Measurements from ENCODE around the gene CNTNAP3B.
"Not testable (repeated sequence)": the region's sequence is repeated elsewhere in the genome, so short reads cannot be mapped to it uniquely, and the experiment has no call there.

The CNTNAP3B gene

GRCh38 chr9:41977965-41978600 is 151.1 kb downstream of the CNTNAP3B start:
- not testable (repeated sequence) for DNase-seq (ENCODE audit: low read depth)

- DNase-seq (ENCODE audit: low read depth), result not testable (repeated sequence)
These were observed 154.3 kb downstream of the CNTNAP3B start for GRCh38 chr9:41974906-41975305.

- not testable (repeated sequence) for DNase-seq (ENCODE audit: low read depth)
These were observed 176.2 kb downstream of the CNTNAP3B start for GRCh38 chr9:41953007-41953406.

- peak; percentile 0 for DNase-seq (ENCODE audit: low read depth)
These were observed 187.5 kb downstream of the CNTNAP3B start for GRCh38 chr9:41941738-41942137.

- DNase-seq (ENCODE audit: low read depth), result not testable (repeated sequence)
These were observed 191.1 kb downstream of the CNTNAP3B start for GRCh38 chr9:41938143-41938542.

GRCh38 chr9:41935727-41936126 is 193.5 kb downstream of the CNTNAP3B start:
- DNase-seq (ENCODE audit: low read depth), result not testable (repeated sequence)

GRCh38 chr9:41929172-41929571 is 200.1 kb downstream of the CNTNAP3B start:
- not testable (repeated sequence) for DNase-seq (ENCODE audit: low read depth)

- DNase-seq (ENCODE audit: low read depth), result not testable (repeated sequence)
These were observed 211.9 kb downstream of the CNTNAP3B start for GRCh38 chr9:41917374-41917773.

GRCh38 chr9:41905488-41905887 is 223.7 kb downstream of the CNTNAP3B start:
- not testable (repeated sequence) for DNase-seq (ENCODE audit: low read depth)

GRCh38 chr9:41902762-41903161 is 226.5 kb downstream of the CNTNAP3B start:
- not testable (repeated sequence) for DNase-seq (ENCODE audit: low read depth)

GRCh38 chr9:41898720-41899343 is 230.4 kb downstream of the CNTNAP3B start:
- not testable (repeated sequence) for DNase-seq (ENCODE audit: low read depth)

GRCh38 chr9:41874557-41874956 is 254.7 kb downstream of the CNTNAP3B start:
- DNase-seq (ENCODE audit: low read depth), result not testable (repeated sequence)

- not testable (repeated sequence) for DNase-seq (ENCODE audit: low read depth)
These were observed 273.8 kb downstream of the CNTNAP3B start for GRCh38 chr9:41855422-41855821.

- not testable (repeated sequence) for DNase-seq (ENCODE audit: low read depth)
These were observed 277.1 kb downstream of the CNTNAP3B start for GRCh38 chr9:41851848-41852740.

- not testable (repeated sequence) for DNase-seq (ENCODE audit: low read depth)
These were observed 281.4 kb downstream of the CNTNAP3B start for GRCh38 chr9:41847829-41848228.
